HepG2 (cell line): ENCODE results near the gene CYYR1.

Experiments
- DMAP1 ChIP-seq: IDR thresholded peaks from 2 replicates; pipeline ENCODE4 v1.6.1; 2016
- IRF2 ChIP-seq: IDR thresholded peaks from 2 replicates; pipeline ENCODE4 v1.6.1; 2018; ENCODE audit warnings: missing genetic modification reagents, missing compliant biosample characterization
- PHF8 ChIP-seq: sonication (generic); formaldehyde crosslinking; IDR thresholded peaks from 2 replicates; pipeline ENCODE4 v1.5.0; 2020; ENCODE audit warnings: missing genetic modification reagents
- POLR2A ChIP-seq, 2 experiments: IDR thresholded peaks; 2 replicates each; pipeline ENCODE4 v1.6.1; 2011; ENCODE audit warnings: low read depth in 2 of 2, low read length in 2 of 2, mild to moderate bottlenecking in 1 of 2, moderate library complexity in 1 of 2; ENCODE audit not compliant: insufficient read depth in 1 of 2
- PRPF4 ChIP-seq: fragments of 200-400 bp; formaldehyde crosslinking; IDR thresholded peaks from 2 replicates; pipeline ENCODE4 v1.6.1; 2016; ENCODE audit warnings: low read length, low read depth; ENCODE audit not compliant: poor library complexity, severe bottlenecking
- U2AF1 ChIP-seq: fragments of 200-400 bp; formaldehyde crosslinking; optimal IDR thresholded peaks from 2 replicates; pipeline ENCODE3; 2017; ENCODE audit warnings: mild to moderate bottlenecking, low read depth, low read length
- YY1 ChIP-seq: IDR thresholded peaks from 2 replicates; pipeline ENCODE4 v1.6.1; 2011; ENCODE audit warnings: low read length, low read depth, moderate library complexity, mild to moderate bottlenecking; ENCODE audit not compliant: insufficient read depth, insufficient replicate concordance
- ZNF326 ChIP-seq: sonication (generic); formaldehyde crosslinking; IDR thresholded peaks from 2 replicates; pipeline ENCODE4 v1.4.0; 2020; ENCODE audit warnings: missing genetic modification reagents, borderline replicate concordance
- TF ChIP-seq, protein P1 (sequence below): sonication (generic); formaldehyde crosslinking; IDR thresholded peaks from 2 replicates; pipeline ENCODE4 v1.4.0; 2020; ENCODE audit warnings: missing genetic modification reagents, borderline replicate concordance

DNA sequence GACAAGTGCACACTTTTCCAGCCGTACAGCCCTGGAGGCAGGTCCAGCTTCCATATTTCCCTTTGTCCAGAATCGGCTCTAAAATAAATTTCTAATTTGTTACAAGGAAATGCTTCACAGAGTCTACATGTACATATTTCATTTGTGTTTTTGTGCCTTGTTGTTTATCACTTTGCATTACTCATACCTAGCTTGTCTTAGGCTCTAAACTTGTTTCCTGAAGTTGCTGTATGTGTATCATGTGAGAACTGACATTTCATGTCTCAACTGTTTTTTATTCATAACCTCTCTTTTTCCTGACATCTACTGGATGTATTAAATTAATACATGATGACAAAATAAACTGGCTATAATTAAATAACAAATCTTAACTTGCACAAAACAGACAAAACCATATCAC, 7.5 kb downstream of the CYYR1 start:
- no peak for TF ChIP-seq U2AF1
- no peak for TF ChIP-seq PRPF4
- no peak for TF ChIP-seq POLR2A (IDR thresholded peaks at IDR 0.05; ENCODE audit: insufficient read depth in 1 of 2, low read depth in 2 of 2, low read length in 2 of 2)
- TF ChIP-seq YY1 = no peak
- no peak for TF ChIP-seq ZNF326 (CRISPR knock-in tag)
- no peak for TF ChIP-seq DMAP1 (CRISPR knock-in tag)
- TF ChIP-seq IRF2 = no peak
- TF ChIP-seq, protein P1, sequence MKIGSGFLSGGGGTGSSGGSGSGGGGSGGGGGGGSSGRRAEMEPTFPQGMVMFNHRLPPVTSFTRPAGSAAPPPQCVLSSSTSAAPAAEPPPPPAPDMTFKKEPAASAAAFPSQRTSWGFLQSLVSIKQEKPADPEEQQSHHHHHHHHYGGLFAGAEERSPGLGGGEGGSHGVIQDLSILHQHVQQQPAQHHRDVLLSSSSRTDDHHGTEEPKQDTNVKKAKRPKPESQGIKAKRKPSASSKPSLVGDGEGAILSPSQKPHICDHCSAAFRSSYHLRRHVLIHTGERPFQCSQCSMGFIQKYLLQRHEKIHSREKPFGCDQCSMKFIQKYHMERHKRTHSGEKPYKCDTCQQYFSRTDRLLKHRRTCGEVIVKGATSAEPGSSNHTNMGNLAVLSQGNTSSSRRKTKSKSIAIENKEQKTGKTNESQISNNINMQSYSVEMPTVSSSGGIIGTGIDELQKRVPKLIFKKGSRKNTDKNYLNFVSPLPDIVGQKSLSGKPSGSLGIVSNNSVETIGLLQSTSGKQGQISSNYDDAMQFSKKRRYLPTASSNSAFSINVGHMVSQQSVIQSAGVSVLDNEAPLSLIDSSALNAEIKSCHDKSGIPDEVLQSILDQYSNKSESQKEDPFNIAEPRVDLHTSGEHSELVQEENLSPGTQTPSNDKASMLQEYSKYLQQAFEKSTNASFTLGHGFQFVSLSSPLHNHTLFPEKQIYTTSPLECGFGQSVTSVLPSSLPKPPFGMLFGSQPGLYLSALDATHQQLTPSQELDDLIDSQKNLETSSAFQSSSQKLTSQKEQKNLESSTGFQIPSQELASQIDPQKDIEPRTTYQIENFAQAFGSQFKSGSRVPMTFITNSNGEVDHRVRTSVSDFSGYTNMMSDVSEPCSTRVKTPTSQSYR = no peak
- no peak for TF ChIP-seq PHF8 (CRISPR knock-in tag)
